DMS153 (cell line): ENCODE results near the gene KDM4C.

Experiments used
- DNase-seq: peaks from one replicate; lab custom pipeline; 2025; lab: John Stamatoyannopoulos, UW

Gene KDM4C

DNA sequence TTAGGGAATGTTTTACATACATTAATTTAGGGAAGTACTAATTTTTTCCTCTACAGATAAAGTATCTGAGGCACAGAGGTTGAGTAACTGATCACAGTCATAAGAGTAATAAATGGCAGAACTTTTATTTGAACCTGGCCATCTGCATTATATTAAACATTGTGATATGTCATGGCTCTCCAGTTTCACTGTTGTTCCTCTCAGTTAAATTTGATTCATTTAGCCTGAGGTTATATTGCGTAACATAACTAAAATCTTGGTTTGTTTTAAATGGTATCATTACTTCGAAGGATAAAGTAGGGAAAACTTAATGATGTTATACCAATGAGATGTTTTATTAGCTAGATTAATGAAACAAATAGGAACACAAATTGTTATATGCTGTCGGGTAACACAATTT, 284.4 kb downstream of the KDM4C start:
- DNase-seq: no peak

DNA sequence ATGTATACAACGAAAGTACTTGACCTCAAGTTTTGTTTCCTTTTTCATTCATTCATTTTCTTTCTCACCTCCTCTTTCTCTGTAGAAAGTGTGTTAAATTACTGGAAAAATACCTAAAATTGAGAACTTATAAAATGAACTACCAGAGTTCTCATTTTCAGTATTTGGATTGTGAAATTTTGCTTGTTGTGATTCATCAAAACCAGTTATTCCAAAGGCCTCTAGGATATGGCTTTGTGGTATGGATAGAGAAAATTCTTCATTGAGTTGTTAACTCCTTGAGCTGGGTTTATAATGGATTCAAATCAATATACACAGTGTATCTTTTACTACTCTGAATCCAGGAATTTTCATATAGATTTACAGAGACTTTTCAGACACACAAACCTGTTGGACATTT, 287.6 kb downstream of the KDM4C start:
- DNase-seq: no peak

DNA sequence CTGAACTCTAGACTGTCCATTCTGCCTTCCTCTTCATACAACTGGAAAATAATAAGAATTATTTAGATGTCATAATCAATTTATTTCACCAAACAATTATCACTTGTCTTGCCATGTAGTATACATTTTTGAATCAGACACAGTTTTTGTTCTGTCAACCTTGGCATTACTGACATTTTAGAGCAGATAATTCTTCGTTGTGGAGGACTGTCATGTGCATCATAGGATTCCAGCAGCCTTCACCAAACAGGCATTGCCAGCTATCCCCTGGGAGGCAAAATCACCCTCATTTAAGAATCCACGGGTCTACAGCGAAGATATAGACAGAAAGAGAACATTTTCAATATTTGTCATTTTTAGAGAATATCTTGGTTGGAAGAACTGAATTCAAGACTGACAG, 293.9 kb downstream of the KDM4C start:
- DNase-seq: no peak

DNA sequence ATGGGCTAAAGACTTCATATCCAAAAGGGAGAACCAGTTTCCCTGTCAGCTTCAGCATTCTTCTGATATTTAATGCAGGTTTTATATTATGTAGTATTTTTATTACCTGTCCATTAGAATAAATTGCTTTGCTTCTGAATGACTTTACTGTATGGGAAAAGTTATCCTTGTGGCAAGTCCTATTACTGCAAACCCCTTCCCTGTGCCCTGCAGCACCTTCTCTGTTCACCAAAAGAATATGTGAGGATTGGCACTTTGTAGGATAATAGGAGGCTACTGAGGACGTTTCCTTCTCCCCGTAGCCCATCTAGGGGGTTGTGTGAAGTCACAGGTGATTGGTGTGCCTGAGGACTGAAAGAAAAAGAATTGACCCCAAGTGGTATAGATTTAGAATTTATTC, 296.1 kb downstream of the KDM4C start:
- DNase-seq: no peak

DNA sequence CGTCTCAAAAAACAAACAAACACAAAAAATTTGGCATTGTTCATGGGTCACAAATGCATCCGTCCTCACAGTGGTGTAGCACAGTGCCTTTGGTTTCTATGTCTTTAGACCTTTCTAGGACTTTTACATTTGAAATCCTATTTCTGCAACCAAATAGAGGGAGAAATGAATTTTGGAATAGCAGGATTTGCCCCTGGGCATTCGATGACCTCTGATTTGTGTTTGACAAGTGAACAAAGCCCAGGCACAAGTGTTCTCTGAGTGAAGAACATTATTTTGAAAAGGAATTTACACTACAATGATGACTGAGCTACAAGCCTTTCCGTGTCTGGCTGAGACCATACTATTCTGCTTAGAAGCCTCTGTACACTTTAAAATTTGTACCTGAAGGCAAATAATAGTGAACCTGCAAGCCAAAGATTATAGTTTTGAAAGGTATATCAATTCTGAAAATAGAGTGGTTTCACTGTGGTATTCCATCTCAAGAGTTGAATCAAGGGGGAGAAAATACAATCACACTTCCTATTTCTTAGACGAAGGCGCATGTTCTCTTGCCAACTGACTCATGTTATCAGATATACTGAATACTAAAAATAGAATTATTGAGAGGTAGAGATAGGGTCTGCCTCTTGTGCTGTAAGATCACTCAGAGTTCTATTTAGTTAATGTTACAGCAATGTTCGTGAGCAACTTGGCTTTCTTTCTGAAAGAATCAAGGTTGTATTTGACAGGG, 297.6 kb downstream of the KDM4C start:
- DNase-seq: peak; percentile 54

DNA sequence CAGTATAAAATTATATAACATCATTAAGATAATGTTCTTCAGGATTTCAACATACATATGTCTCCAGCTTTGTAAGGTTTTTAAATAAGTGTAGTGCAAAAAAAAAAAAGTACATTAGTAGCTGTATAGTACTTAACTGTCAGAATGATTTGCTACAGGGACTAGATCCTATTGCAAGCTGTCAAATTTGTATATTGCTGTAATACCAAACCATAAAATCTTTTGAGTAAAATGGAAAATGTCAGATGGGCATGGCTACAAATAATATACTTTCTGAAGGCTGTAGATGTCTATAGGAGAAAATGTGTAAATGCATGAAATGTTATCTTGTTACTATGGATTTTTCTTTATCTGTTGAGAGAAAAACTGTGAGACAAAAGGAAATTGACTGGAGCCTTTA, 298.5 kb downstream of the KDM4C start:
- DNase-seq: no peak

DNA sequence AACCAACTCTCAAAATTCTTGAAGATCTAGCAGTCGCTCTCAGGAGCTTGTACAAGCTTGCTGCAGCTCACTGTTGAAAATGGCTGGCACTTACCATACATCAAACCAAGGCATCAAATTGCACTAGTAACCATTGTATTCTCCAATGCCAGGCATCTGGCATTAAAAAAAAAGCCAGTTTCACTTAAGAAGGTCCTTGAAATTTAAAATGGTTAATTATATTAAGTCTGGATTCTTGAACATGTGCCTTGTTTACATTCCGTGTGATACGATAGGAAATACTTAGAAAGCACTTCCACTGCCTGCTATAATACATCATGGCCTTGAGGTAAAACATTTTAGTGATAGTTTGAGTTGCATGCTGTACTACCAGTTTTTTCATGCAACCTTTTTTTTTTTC, 300.7 kb downstream of the KDM4C start:
- no peak for DNase-seq

DNA sequence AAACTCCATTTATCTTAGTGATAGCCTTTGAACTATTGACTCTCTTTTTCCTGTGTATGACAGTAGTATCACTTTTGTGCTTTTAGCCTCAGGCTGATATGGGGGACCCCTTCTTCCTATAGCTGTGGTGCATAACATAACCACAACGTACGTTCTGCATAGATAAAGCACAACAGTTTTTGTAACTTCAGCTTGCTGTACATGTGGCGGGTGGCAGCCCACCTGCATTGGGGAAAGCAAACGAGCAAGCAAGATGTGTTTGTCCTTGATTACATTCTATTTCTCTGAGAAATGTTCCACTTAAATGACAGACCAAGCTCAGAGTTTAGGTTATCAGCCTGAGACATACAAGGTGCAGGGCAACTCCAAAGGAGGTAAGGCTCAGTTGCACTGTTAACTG, 309.4 kb downstream of the KDM4C start:
- no peak for DNase-seq

DNA sequence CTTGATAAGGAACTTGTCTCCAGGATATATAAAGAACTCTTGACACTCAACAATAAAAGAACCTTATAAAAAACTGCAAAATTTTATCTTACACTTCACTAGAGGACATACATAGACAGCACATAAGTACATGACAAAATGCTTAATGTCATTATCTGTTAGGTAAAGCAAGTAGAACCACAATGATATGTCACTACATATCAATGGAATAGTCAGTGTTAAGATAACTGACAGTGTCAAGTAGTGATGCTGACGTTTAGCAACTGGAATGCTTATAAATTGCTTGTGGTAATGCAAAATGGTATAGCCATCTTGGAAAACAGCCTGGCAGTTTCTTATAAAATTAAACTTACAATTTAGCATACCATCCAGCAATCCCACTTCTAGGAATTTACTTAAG, 314.1 kb downstream of the KDM4C start:
- no peak for DNase-seq

DNA sequence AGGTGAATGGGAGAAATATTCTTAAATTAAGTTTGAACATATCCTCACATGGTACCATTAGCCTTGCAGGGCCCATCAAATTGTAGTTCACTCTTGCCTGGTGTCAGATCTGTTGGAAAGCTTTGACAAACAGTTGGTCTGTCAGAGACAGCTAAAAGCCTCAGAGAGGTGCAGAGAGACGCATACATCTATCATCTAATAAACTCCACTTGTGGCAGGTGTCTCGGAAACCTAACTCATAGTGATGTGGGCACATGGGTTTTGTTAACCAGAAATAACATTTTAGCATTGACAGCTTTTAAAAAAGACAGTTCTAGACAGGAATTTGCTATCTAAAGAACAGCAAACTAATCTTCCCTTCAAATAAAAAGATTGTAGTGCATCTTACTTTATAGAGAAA, 315.9 kb downstream of the KDM4C start:
- no peak for DNase-seq

DNA sequence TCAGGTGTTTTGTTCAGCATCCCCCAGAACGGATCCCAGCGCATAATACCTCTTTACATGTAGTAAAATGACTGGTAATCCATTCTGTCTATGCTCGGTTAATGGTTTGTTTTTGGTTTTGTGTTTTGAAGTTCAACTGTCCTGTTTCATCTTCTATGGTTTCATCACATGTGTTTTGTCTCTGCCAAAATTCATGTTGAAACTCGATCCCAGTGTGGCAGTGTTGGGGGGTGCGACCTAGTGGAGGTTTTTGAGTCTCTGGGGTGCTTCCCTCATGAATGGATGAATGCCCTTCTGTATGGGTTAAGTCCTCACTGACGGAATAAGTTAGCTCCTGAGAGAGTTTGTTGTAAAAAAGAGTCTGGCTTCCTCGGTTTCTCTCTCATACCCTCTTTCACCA, 317.4 kb downstream of the KDM4C start:
- no peak for DNase-seq

DNA sequence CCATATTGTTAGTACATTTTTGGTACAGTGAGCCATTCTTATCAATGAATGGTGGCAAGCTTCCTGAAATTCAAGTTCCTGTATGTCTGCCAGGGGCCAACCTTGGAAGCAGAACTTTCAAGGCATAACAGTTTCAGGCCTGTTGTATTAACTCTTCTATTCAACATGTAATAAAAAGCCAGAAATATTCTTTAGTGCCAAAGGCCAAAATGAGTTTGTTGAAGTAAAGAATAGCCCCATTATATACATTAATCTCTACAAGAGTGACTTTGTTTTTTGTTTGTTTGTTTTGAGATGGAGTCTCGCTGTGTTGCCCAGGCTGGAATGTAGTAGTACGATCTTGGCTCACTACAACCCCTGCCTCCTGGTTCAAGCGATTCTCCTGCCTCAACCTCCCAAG, 321.3 kb downstream of the KDM4C start:
- DNase-seq: no peak

DNA sequence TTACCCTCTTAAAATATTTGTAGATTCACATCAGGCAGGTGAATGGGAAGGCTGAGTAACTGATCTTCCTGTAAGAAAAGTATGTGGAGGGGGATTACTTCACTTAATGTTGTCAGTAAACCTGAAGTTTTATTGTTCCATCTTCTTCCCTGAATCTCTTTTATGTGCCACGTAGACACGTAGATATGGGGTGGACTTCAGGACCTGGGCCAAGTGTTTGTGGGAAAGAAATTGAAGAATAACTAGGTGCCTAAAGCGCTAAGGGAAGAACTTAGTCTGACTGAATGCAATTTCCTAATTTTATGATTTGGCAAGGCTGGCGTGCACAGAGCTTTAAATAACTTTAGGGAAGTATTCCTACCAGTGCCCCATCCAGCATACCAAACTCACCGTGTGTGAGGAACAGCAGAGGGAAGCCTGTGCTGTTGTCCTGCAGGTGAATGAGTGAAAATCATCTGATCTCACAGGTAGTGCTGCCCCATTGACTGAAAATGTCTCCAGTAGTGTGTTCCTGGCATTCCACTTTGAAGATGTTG, 323.4 kb downstream of the KDM4C start:
- DNase-seq: no peak

DNA sequence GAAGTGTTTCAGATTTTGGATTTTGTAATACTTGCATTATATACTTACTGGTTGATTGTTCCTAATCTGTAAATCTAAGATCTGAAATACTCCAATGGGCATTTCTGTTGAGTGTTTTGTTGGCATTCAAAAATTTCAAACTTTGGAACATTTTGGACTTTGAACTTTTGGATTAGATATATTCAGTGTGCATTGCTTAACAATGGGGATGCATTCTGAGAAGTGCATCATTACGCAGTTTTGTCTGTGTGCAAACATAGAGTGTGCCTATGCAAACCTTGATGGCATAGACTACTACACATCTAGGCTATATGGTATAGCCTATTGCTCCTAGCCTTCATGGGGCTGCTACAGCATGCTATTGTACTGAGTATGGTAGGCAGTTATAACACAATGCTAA, 325.4 kb downstream of the KDM4C start:
- DNase-seq: no peak

DNA sequence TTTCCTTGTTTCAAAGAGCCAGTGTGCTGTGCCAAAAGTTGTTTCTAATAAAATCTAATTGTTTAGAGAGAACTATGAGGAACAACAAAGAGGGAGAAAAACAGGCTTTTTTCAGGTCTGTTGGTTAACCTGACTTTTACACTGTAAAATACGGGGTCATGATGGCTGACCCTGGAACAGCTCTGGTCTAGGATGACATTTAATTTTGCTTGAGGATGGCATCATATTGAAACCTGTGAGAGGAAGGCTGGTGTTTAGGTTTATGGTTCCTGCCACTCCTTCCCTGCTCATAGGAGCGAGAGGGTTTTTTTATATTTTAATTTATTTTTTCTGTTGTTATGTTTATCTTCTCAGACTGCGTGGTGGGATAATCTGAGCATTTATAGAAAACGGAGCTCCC, 327.6 kb downstream of the KDM4C start:
- no peak for DNase-seq

DNA sequence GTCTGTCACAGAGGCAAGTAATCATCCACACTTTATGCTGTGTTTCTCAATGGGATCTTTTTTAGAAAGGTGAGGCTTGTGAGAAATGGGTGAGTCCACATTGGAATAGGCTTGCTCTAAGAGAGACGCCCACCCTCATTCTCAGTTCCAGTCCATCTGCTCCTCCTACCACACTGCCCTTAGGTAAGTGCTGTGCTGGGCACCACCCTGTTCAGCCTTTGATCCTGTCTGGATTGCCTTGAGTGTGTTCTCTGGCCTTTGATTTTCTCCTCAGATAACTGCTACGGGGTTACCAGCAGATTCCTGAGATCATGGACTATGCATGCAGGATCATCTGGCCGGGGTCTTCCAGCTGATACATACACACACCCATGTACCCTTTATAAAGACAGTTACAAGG, 328.6 kb downstream of the KDM4C start:
- DNase-seq: no peak

DNA sequence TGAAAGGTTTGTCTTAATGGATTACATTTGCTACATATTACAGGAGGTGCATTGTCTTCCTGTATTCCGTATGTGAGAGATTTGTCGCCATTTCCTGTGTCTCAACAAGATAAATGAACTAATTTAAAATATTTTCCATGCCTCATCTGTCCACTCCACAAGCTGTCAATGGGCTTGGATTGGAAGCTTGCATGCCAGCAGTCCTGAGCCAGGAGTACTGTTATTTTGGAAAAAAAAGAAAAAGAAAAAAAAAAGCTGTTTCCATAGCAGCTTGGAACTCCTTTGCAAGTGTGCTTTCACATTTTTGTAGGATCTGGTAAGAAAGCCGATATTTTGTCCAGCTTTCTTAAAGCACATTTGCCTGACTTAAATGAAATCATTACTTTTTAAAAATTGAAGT, 330.8 kb downstream of the KDM4C start:
- no peak for DNase-seq

DNA sequence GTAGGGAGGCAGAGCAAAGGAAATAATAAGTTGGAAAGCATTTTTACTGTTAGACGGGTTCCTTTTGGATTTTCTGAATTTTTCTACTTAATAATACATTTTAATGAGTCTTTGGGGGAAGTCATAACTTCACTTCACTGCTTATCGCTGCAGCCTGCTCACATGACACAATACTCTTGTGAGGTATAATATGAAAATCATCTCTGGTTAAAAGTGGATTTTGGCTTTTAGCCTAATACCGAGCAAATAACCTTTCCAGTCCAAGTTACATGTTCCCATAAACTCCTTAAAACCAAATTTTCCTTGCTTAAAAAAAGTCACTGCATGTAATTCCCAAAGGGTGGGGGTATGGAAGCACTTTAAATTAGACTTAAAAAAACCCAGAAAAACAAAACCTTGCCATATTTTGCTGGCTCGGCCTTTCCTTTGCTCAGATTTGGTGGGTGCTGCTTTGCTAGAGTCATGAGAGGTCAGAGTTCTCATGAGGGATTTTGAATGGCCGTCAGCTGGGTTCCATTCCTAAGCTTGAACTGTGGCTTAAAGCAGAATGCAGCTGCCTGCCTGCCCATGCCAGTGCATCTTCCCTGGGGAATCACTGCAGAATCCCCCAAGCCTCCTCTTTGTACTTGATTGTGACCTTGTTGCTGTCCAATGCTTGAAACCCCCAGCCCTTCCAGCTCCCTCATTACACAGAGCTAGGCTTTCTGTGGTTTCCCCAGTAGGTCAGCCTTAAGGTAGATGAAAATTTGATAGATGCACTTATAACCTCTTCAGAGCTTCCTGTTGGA, 331.8 kb downstream of the KDM4C start:
- DNase-seq: no peak

DNA sequence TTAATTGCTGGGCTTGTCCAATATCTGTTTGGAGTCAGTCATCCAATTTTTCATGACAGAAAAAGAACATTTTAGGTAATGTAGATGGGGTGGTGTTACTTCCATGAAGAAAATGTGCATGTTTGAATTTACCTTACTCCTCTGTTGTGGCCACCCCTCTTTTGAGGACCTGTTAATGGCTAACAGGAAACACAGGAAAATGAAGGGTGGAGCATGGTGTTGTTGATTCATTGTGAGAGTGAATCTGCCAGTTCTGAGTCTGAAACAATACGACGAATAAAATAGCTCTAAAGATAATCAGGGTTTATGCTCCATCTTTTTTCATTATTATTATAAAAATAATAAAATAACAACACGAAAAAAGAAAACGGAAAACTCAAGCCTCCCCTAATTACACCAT, 335.3 kb downstream of the KDM4C start:
- no peak for DNase-seq

DNA sequence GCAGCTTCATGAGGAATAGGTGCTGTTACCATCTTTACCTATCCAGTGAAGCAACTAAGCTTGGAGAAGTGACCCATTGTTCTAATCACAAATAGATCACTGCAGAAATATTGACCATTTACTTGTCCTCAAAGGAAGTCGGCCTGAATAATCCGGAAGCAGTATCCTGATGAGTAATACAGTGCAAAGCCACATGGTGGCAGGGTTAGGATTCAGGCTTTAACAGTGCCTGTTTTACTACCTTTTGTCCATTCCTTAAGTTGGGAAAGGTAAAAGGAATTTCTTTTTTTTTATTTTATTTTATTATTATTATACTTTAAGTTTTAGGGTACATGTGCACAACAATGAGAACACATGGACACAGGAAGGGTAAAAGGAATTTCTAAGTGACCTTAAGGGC, 336.3 kb downstream of the KDM4C start:
- no peak for DNase-seq

DNA sequence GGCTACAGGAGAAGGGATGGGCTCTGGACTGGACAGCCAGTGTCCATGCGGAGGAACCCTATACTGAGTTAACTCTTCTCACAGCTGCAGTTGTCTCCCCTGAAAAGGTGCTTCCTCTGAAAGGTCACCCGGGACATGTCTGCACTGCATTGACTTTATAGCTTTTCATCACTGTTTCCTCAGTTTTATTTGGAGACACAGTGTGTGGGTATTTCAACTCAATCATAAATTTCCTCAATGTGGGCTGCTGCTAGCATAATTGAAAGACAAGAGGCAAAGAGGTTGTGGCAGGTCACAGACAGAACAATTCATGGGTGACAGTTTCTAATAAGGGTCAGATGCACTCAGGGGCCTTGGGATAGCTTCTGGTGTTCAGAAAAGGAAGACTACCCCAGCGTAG, 336.8 kb downstream of the KDM4C start:
- DNase-seq: no peak

DNA sequence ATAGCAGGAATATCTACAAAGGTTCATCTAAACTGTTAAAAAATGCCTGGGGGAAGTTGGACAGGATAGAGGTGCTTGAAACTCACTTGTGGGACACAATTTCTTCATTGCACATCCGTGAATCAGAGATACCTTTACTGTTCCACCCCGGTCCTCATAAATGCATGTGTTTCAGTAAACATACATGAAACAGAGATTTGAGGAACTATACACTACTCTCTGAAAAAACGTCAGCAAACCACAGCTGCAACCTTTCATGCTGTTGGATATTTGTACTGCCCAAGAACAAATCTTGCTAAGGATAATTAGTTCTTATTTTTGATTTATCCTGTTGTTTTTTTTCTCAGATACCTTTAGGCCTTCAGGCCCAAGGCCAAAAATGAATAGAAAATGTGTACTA, 337.3 kb downstream of the KDM4C start:
- DNase-seq: no peak

DNA sequence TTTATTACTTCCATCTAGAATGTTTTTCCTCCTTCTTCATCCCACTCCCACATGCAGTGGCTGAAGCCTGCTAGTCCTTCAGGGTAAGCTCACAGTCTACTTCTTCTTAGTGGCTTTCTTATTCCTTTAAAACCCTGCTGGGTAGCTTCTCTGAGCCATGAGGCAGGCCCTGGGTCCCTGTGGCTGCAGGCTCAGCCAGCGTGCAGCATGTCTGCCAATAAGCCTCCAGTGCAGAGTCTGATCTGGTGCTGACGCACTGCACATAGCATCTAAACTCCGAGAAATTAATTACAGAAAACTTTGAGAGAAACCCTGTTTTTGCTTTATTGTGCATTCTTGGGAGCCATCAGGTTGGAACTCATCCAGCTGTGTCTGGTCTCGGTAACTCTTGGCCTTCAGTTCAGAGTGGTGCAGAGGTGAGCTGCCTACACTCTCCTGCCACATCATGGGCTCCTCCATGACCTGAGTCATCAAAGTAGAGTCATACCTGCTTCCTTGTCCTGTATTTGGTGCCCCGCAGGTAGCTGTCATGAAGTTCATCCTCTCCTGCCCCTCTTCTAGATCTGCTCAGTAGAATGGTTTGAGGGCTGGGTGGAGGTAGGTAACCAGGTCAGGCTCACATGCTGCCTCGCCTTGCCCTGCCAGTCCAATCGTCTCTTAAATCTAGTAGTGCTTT, 339.4 kb downstream of the KDM4C start:
- no peak for DNase-seq
